Karpas-422 (cell line): ENCODE results near the gene LRIT1. TPM values are rescaled to one million over a fixed set of nuclear protein-coding genes. Genes with fewer than 3 reads are reported as not detected.

ENCODE experiments used
- DNase-seq: peaks from one replicate; pipeline ENCODE4 v3.0.0-alpha.2; 2015
- H2AFZ ChIP-seq: fragments of 200-600 bp; sonication (generic); 2 replicates; pipeline ENCODE4 v1.6.1; 2014; ENCODE audit warnings: antibody characterized with exemption, low read length, mixed read lengths
- H3K27ac ChIP-seq: fragments of 200-600 bp; sonication (generic); 2 replicates; pipeline ENCODE4 v1.5.1; 2014; ENCODE audit warnings: mild to moderate bottlenecking, low read length, moderate library complexity
- H3K27me3 ChIP-seq: fragments of 200-600 bp; sonication (generic); 2 replicates; pipeline ENCODE4 v1.6.1; 2014; ENCODE audit warnings: low read length, mixed read lengths
- H3K36me3 ChIP-seq: fragments of 200-600 bp; sonication (generic); 2 replicates; pipeline ENCODE4 v1.6.1; 2014; ENCODE audit warnings: low read length, mixed read lengths; ENCODE audit not compliant: insufficient read depth
- H3K4me1 ChIP-seq: fragments of 200-600 bp; sonication (generic); 2 replicates; pipeline ENCODE4 v1.6.1; 2014; ENCODE audit warnings: mild to moderate bottlenecking, low read length, mixed read lengths
- H3K4me2 ChIP-seq: fragments of 200-600 bp; sonication (generic); 2 replicates; pipeline ENCODE4 v1.6.1; 2014; ENCODE audit warnings: low read length, low read depth, mild to moderate bottlenecking; ENCODE audit not compliant: poor library complexity, severe bottlenecking
- H3K4me3 ChIP-seq: fragments of 200-600 bp; sonication (generic); 2 replicates; pipeline ENCODE4 v1.5.1; 2014; ENCODE audit warnings: mild to moderate bottlenecking, antibody characterized with exemption, low read length, mixed read lengths
- H3K79me2 ChIP-seq: fragments of 200-600 bp; sonication (generic); 2 replicates; pipeline ENCODE4 v1.6.1; 2014; ENCODE audit warnings: mild to moderate bottlenecking, low read length, mixed read lengths
- H3K9ac ChIP-seq: fragments of 200-600 bp; sonication (generic); 2 replicates; pipeline ENCODE4 v1.6.0; 2014; ENCODE audit warnings: low read length
- H3K9me2 ChIP-seq: fragments of 200-600 bp; sonication (generic), shearing (Covaris generic); replicated peaks from 2 replicates; pipeline ENCODE4 v1.6.0; 2014; ENCODE audit warnings: mild to moderate bottlenecking, low read length, moderate library complexity; ENCODE audit not compliant: insufficient read depth
- H3K9me3 ChIP-seq: fragments of 300-700, 200-600 bp; sonication (generic); 2 replicates; pipeline ENCODE4 v1.6.1; 2014; ENCODE audit warnings: low read length, mixed read lengths
- H4K20me1 ChIP-seq: fragments of 200-600 bp; sonication (generic); 2 replicates; pipeline ENCODE4 v1.6.1; 2014; ENCODE audit warnings: mild to moderate bottlenecking, antibody characterized with exemption, low read length, low read depth; ENCODE audit not compliant: insufficient read depth
- total RNA-seq: library from RNA; depleted of rRNA; stranded (reverse); fragments of >200 nt; shearing (Covaris generic); gene quantifications from 2 replicates; pipeline ENCODE4 v1.2.3, GENCODE V29; 2014; ENCODE audit warnings: low replicate concordance

LRIT1 gene
- total RNA-seq, 1 experiment from 2014 or later, result not detected

GRCh38 chr10:84214046-84214572, 27.2 kb downstream of the LRIT1 start:
- H3K79me2 ChIP-seq, result no peaks in the 10 kb centered on the region
- H3K36me3 ChIP-seq, result no peaks in the 10 kb centered on the region
- H3K9me2 ChIP-seq, result no peaks in the 10 kb centered on the region
- no peaks in the 10 kb centered on the region for H4K20me1 ChIP-seq
- DNase-seq, result no peak
- no peak overlapping the region for H3K4me2 ChIP-seq
- H3K4me1 ChIP-seq, result no peaks in the 10 kb centered on the region
- H3K9ac ChIP-seq, result no peak overlapping the region
- no peaks in the 10 kb centered on the region for H3K27me3 ChIP-seq
- H3K4me3 ChIP-seq, result no peak overlapping the region
- no peak overlapping the region for H3K27ac ChIP-seq
- H3K9me3 ChIP-seq, result no peaks in the 10 kb centered on the region
- no peak overlapping the region for H2AFZ ChIP-seq

GRCh38 chr10:84213076-84213475, 28.3 kb downstream of the LRIT1 start:
- no peak overlapping the region for H3K27ac ChIP-seq

GRCh38 chr10:84212014-84212413, 29.3 kb downstream of the LRIT1 start:
- H3K27me3 ChIP-seq, result no peaks in the 10 kb centered on the region
- H3K4me2 ChIP-seq, result no peak overlapping the region
- H3K9me3 ChIP-seq, result no peaks in the 10 kb centered on the region
- H3K4me1 ChIP-seq, result no peaks in the 10 kb centered on the region
- no peak overlapping the region for H3K4me3 ChIP-seq
- H3K27ac ChIP-seq, result no peak overlapping the region
- DNase-seq, result no peak
- H4K20me1 ChIP-seq, result no peaks in the 10 kb centered on the region
- no peak overlapping the region for H2AFZ ChIP-seq
- H3K9ac ChIP-seq, result no peak overlapping the region
- no peaks in the 10 kb centered on the region for H3K79me2 ChIP-seq
- H3K36me3 ChIP-seq, result no peaks in the 10 kb centered on the region
- no peaks in the 10 kb centered on the region for H3K9me2 ChIP-seq

More at GRCh38 chr10:84213076-84213475, 28.3 kb downstream of the LRIT1 start:
- Histone ChIP-seq H3K9ac (no peak overlapping the region), H3K27me3 (no peaks in the 10 kb centered on the region), H3K9me3 (no peaks in the 10 kb centered on the region), H3K79me2 (no peaks in the 10 kb centered on the region), H3K9me2 (no peaks in the 10 kb centered on the region), H2AFZ (no peak overlapping the region), H4K20me1 (no peaks in the 10 kb centered on the region), H3K4me1 (no peaks in the 10 kb centered on the region), H3K36me3 (no peaks in the 10 kb centered on the region), H3K4me2 (no peak overlapping the region), H3K4me3 (no peak overlapping the region)
- DNase-seq, result no peak

GRCh38 chr10:84211566-84211965, 29.8 kb downstream of the LRIT1 start:
- Histone ChIP-seq H3K9ac (no peak overlapping the region), H3K79me2 (no peaks in the 10 kb centered on the region), H3K4me2 (no peak overlapping the region), H4K20me1 (no peaks in the 10 kb centered on the region), H2AFZ (no peak overlapping the region), H3K36me3 (no peaks in the 10 kb centered on the region), H3K4me1 (no peaks in the 10 kb centered on the region), H3K9me2 (no peaks in the 10 kb centered on the region), H3K27ac (no peak overlapping the region), H3K9me3 (no peaks in the 10 kb centered on the region), H3K4me3 (no peak overlapping the region), H3K27me3 (no peaks in the 10 kb centered on the region)
- DNase-seq, result no peak

DNA sequence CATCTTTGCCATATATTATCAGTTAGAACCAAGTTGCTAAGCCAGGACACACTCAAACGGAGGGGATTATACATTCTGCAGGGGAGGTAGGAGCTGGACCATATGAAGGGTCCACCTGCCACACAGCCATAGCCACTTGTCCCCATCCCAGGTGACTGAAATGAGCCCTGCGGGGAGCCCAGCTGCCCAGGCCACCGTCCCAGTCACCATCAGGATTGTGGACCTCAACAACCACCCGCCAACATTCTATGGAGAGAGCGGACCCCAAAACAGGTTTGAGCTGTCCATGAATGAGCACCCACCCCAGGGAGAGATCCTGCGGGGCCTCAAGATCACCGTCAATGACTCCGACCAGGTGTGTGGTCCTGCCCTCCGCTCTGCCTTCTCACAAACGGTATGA, 33.3 kb downstream of the LRIT1 start:
- Histone ChIP-seq H3K4me2 (no peak overlapping the region), H3K27me3 (no peaks in the 10 kb centered on the region), H3K9me2 (no peaks in the 10 kb centered on the region), H3K36me3 (no peaks in the 10 kb centered on the region), H3K79me2 (no peaks in the 10 kb centered on the region), H4K20me1 (no peaks in the 10 kb centered on the region), H2AFZ (no peak overlapping the region), H3K9me3 (no peaks in the 10 kb centered on the region), H3K9ac (no peak overlapping the region), H3K27ac (no peak overlapping the region), H3K4me1 (no peaks in the 10 kb centered on the region), H3K4me3 (no peak overlapping the region)
- no peak for DNase-seq

GRCh38 chr10:84205853-84206525, 35.4 kb downstream of the LRIT1 start:
- Histone ChIP-seq H3K9me2 (no peaks in the 10 kb centered on the region), H3K4me3 (no peak overlapping the region), H3K27me3 (no peaks in the 10 kb centered on the region), H4K20me1 (no peaks in the 10 kb centered on the region), H3K4me1 (no peaks in the 10 kb centered on the region), H3K9me3 (no peaks in the 10 kb centered on the region), H3K9ac (no peak overlapping the region), H3K79me2 (no peaks in the 10 kb centered on the region), H3K27ac (no peak overlapping the region), H3K4me2 (no peak overlapping the region), H3K36me3 (no peaks in the 10 kb centered on the region), H2AFZ (no peak overlapping the region)
- no peak for DNase-seq

DNA sequence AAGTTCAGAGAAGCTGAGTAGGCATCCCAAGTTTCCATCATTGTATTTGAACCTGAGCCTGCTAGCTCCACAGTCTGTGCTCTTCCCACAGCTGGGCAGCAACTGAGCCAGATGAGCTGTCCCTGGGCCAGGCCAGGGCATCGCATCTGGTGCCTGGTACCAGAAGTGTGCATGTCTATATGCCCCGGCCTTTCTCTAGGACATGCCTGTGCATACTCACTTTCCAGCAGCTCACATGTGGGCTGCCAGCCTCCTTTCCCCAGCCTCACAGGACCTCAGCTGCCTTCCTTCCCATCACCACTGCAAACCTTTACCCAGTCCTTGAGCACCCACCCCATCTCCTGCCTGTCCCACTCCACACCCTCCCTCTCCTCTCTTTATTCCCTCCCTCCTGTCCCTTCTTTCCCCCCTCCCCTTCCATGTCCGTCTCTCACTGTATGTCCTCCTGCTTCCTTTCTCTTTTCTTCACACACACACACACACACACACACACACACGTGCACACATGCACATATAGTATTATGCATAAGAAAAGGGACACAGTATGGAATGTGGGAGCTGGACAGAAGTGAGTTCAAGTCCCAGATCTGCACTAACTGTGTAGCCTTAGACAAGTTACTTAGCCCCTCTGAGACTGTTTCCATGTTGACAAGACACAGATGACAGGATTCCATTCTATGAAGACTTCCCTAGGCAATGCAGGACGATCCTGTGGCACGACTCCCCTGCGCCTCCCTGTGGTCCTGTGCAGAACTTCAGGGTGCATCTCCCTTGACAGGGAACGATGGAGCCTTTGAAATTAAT, 36.1 kb downstream of the LRIT1 start:
- peak; percentile 74 for DNase-seq
- H3K79me2 ChIP-seq, result no peaks in the 10 kb centered on the region

GRCh38 chr10:84204610-84205009, 36.7 kb downstream of the LRIT1 start:
- DNase-seq, result no peak
- H3K27ac ChIP-seq, result no peak overlapping the region

More for the DNA sequence above, 36.1 kb downstream of the LRIT1 start:
- Histone ChIP-seq H4K20me1 (no peaks in the 10 kb centered on the region), H3K4me3 (no peak overlapping the region), H3K4me1 (no peaks in the 10 kb centered on the region), H3K9ac (no peak overlapping the region), H3K36me3 (no peaks in the 10 kb centered on the region), H3K9me2 (no peaks in the 10 kb centered on the region), H3K27me3 (no peaks in the 10 kb centered on the region), H2AFZ (no peak overlapping the region), H3K9me3 (no peaks in the 10 kb centered on the region), H3K27ac (no peak overlapping the region), H3K4me2 (no peak overlapping the region)

More at GRCh38 chr10:84204610-84205009, 36.7 kb downstream of the LRIT1 start:
- Histone ChIP-seq H3K9ac (no peak overlapping the region), H2AFZ (no peak overlapping the region), H3K4me2 (no peak overlapping the region), H3K4me3 (no peak overlapping the region), H3K36me3 (no peaks in the 10 kb centered on the region), H3K27me3 (no peaks in the 10 kb centered on the region), H4K20me1 (no peaks in the 10 kb centered on the region), H3K9me3 (no peaks in the 10 kb centered on the region), H3K9me2 (no peaks in the 10 kb centered on the region), H3K4me1 (no peaks in the 10 kb centered on the region), H3K79me2 (no peaks in the 10 kb centered on the region)
